ENCODE results near the gene ZFHX3.

ZFHX3 gene

GRCh38 chr16:72924927-72925630, 122.8 kb downstream of the ZFHX3 start:
- no peak overlapping the region for H3K27ac ChIP-seq
- no peak for DNase-seq (ENCODE audit: low spot score)
- POLR2A ChIA-PET (ENCODE audit: low non-redundant PET), result no interaction called here
- CTCF ChIA-PET, result interaction anchor here (0.8 kb wide), 1 partner anchor 111 kb away, joined by 4 read pairs; no protein-coding TSS in a partner anchor
- no peak for TF ChIP-seq CTCF (conservative IDR thresholded peaks at IDR 0.05; ENCODE audit: low read depth)

GRCh38 chr16:72924537-72924926, 123.4 kb downstream of the ZFHX3 start:
- POLR2A ChIA-PET (ENCODE audit: low non-redundant PET), result no interaction called here
- H3K27ac ChIP-seq, result no peak overlapping the region
- TF ChIP-seq CTCF (conservative IDR thresholded peaks at IDR 0.05; ENCODE audit: low read depth), result no peak
- CTCF ChIA-PET, result interaction anchor here (0.8 kb wide), 1 partner anchor 111 kb away, joined by 4 read pairs; no protein-coding TSS in a partner anchor
- DNase-seq (ENCODE audit: low spot score), result no peak

- TF ChIP-seq CTCF (conservative IDR thresholded peaks at IDR 0.05; ENCODE audit: low read depth), result no peak
- CTCF ChIA-PET, result no interaction called here
- POLR2A ChIA-PET (ENCODE audit: low non-redundant PET), result no interaction called here
These were observed 124.2 kb downstream of the ZFHX3 start for GRCh38 chr16:72923757-72924156.

GRCh38 chr16:72922714-72923113, 125.2 kb downstream of the ZFHX3 start:
- no peak overlapping the region for H3K27ac ChIP-seq
- TF ChIP-seq CTCF (conservative IDR thresholded peaks at IDR 0.05; ENCODE audit: low read depth), result no peak
- ChIA-PET CTCF (no interaction called here), POLR2A (ENCODE audit: low non-redundant PET) (no interaction called here)
- no peak for DNase-seq (ENCODE audit: low spot score)

More at GRCh38 chr16:72923757-72924156, 124.2 kb downstream of the ZFHX3 start:
- DNase-seq (ENCODE audit: low spot score), result no peak
- H3K27ac ChIP-seq, result no peak overlapping the region

GRCh38 chr16:72921620-72922019, 126.3 kb downstream of the ZFHX3 start:
- no peak for DNase-seq (ENCODE audit: low spot score)
- H3K27ac ChIP-seq, result no peak overlapping the region
- ChIA-PET POLR2A (ENCODE audit: low non-redundant PET) (no interaction called here), CTCF (no interaction called here)
- TF ChIP-seq CTCF (conservative IDR thresholded peaks at IDR 0.05; ENCODE audit: low read depth), result no peak

GRCh38 chr16:72921106-72921505, 126.8 kb downstream of the ZFHX3 start:
- no peak for DNase-seq (ENCODE audit: low spot score)
- ChIA-PET POLR2A (ENCODE audit: low non-redundant PET) (no interaction called here), CTCF (interaction anchor here (0.6 kb wide), 1 partner anchor 525 kb away, joined by 5 read pairs; no protein-coding TSS in a partner anchor)
- no peak overlapping the region for H3K27ac ChIP-seq
- no peak for TF ChIP-seq CTCF (conservative IDR thresholded peaks at IDR 0.05; ENCODE audit: low read depth)

Measured in RWPE1 (cell line).